Natural killer cell (primary cell): Measurements from ENCODE around the gene PRCP. TPM values are rescaled to one million over a fixed set of nuclear protein-coding genes. Genes with fewer than 3 reads are reported as not detected.

Experiments
- ATAC-seq, 3 donors: fragments of 150-1000 bp in 2 of 3; fragments of 200-7000 bp in 1 of 3; cut with Tn5 transposase; 1 replicate in 1 of 3; 2 replicates in 2 of 3; pipeline ENCODE4 v1.10.0; 2021; ENCODE audit warnings: mild to moderate bottlenecking in 2 of 3, moderate library complexity in 2 of 3
- DNase-seq, 2 donors: peaks; one replicate each; pipeline versions ENCODE4 v3.0.0 to v3.0.0-alpha.2; 2013 to 2021; ENCODE audit warnings: mixed read lengths in 1 of 2
- H3K27ac ChIP-seq: one replicate; pipeline ENCODE4 v1.5.1; 2013; ENCODE audit warnings: mild to moderate bottlenecking, low read length
- H3K27me3 ChIP-seq: one replicate; pipeline ENCODE4 v1.6.1; 2013; ENCODE audit warnings: low read length; ENCODE audit not compliant: control insufficient read depth, insufficient read depth
- H3K36me3 ChIP-seq: one replicate; pipeline ENCODE4 v1.6.1; 2013; ENCODE audit warnings: low read length; ENCODE audit not compliant: control insufficient read depth, insufficient read depth
- H3K4me1 ChIP-seq: one replicate; pipeline ENCODE4 v1.6.1; 2013; ENCODE audit warnings: low read length; ENCODE audit not compliant: control insufficient read depth, insufficient read depth
- H3K4me3 ChIP-seq: one replicate; pipeline ENCODE4 v1.5.1; 2013; ENCODE audit warnings: low read length
- H3K9me3 ChIP-seq: one replicate; pipeline ENCODE4 v1.6.1; 2013; ENCODE audit warnings: low read length; ENCODE audit not compliant: control insufficient read depth, insufficient read depth
- H3K27ac Mint-ChIP-seq, 2 donors: one replicate each; pipeline ENCODE4 v1.8.0; 2022; ENCODE audit warnings: mild to moderate bottlenecking in 2 of 2, mixed read lengths in 2 of 2, moderate library complexity in 1 of 2
- H3K27me3 Mint-ChIP-seq, 2 donors: one replicate each; pipeline ENCODE4 v1.8.0; 2022; ENCODE audit warnings: low read depth in 2 of 2, mixed read lengths in 2 of 2
- H3K36me3 Mint-ChIP-seq: one replicate; pipeline ENCODE4 v1.8.0; 2022; ENCODE audit warnings: mixed read lengths
- H3K4me1 Mint-ChIP-seq, 2 donors: one replicate each; pipeline ENCODE4 v1.8.0; 2022; ENCODE audit warnings: mixed read lengths in 2 of 2
- H3K4me3 Mint-ChIP-seq: one replicate; pipeline ENCODE4 v1.8.0; 2022; ENCODE audit warnings: mild to moderate bottlenecking, moderate library complexity, mixed read lengths
- H3K9me3 Mint-ChIP-seq, 2 donors: one replicate each; pipeline ENCODE4 v1.8.0; 2022; ENCODE audit warnings: mixed read lengths in 2 of 2
- CTCF ChIP-seq: fragments of 200-600 bp; IDR thresholded peaks from one replicate; pipeline ENCODE4 v1.8.0; 2022; ENCODE audit warnings: antibody characterized with exemption
- WGBS: methylation state at CpG from one replicate; pipeline ENCODE4 v1.1.7; 2013; ENCODE audit warnings: missing lambda C conversion rate; ENCODE audit not compliant: insufficient coverage; 5-methylcytosine and 5-hydroxymethylcytosine counted together
- intact Hi-C: fragments of 100-400 bp; cut with micrococcal nuclease; formaldehyde crosslinking; loops from one replicate; pipeline ENCODE4 v1.14.2; 2022
- total RNA-seq, 4 donors: library from RNA; stranded (reverse); fragments of 120-200 nt in 1 of 4; gene quantifications; one replicate each; pipeline versions ENCODE4 v1.2.3 to v1.2.4, GENCODE V29; 2013 to 2022

The PRCP gene
- total RNA-seq, 3 donors from 2014 or later (not counting 1 experiment from before 2014, with no cell fraction given), result 28.1 to 30.0 (median 30.0) TPM

- TF ChIP-seq CTCF, result no peak
- peaks cover 6 to 10% of the 10 kb centered on the region in 2 donors for H3K4me1 Mint-ChIP-seq
- intact Hi-C loops, result no loop called here
- Histone ChIP-seq H3K36me3 (no peaks in the 10 kb centered on the region), H3K4me1 (no peaks in the 10 kb centered on the region), H3K9me3 (no peaks in the 10 kb centered on the region), H3K4me3 (no peak overlapping the region), H3K27me3 (no peaks in the 10 kb centered on the region), H3K27ac (no peak overlapping the region)
- H3K36me3 Mint-ChIP-seq, result no peaks in the 10 kb centered on the region
- DNase-seq (no peak), ATAC-seq (no peak)
- H3K4me3 Mint-ChIP-seq, result no peak overlapping the region
- H3K27me3 Mint-ChIP-seq, result no peaks in the 10 kb centered on the region
- H3K27ac Mint-ChIP-seq, result no peak overlapping the region
- no CpG with 5 or more reads among the region's 3 CpGs for WGBS
- H3K9me3 Mint-ChIP-seq, result no peaks in the 10 kb centered on the region
Measured at GRCh38 chr11:82930229-82930628, 30.0 kb upstream of the PRCP start.

GRCh38 chr11:82929121-82929520 lies 28.9 kb upstream of the PRCP start:
- no peak for TF ChIP-seq CTCF
- DNase-seq (no peak), ATAC-seq (no peak)
- Histone ChIP-seq H3K9me3 (no peaks in the 10 kb centered on the region), H3K36me3 (no peaks in the 10 kb centered on the region), H3K4me1 (no peaks in the 10 kb centered on the region), H3K27ac (no peak overlapping the region), H3K4me3 (no peak overlapping the region), H3K27me3 (no peaks in the 10 kb centered on the region)
- Mint-ChIP-seq H3K27me3 (no peaks in the 10 kb centered on the region), H3K27ac (no peak overlapping the region), H3K4me3 (no peak overlapping the region), H3K36me3 (no peaks in the 10 kb centered on the region), H3K9me3 (no peaks in the 10 kb centered on the region), H3K4me1 (peaks cover 6 to 10% of the 10 kb centered on the region in 2 donors)
- intact Hi-C loops, result loop anchor here (5.0 kb wide), 1 partner anchor 43 kb away; no protein-coding TSS in a partner anchor
- WGBS, result 97% methylated on average over 6 of the region's 10 CpGs

GRCh38 chr11:82927264-82927880 lies 27.1 kb upstream of the PRCP start:
- ATAC-seq, result peak; percentile 73 to 98 (median 86)
- Histone ChIP-seq H3K27ac (no peak overlapping the region), H3K4me1 (no peaks in the 10 kb centered on the region), H3K27me3 (no peaks in the 10 kb centered on the region), H3K9me3 (no peaks in the 10 kb centered on the region), H3K4me3 (no peak overlapping the region), H3K36me3 (no peaks in the 10 kb centered on the region)
- H3K9me3 Mint-ChIP-seq, result no peaks in the 10 kb centered on the region
- H3K27me3 Mint-ChIP-seq, result no peaks in the 10 kb centered on the region
- peaks cover 6 to 14% of the 10 kb centered on the region in 2 donors for H3K4me1 Mint-ChIP-seq
- intact Hi-C loops, result loop anchor here (1.0 to 5.0 kb wide), 2 partner anchors 21 to 45 kb away; no protein-coding TSS in a partner anchor
- H3K36me3 Mint-ChIP-seq, result no peaks in the 10 kb centered on the region
- no peak overlapping the region for H3K4me3 Mint-ChIP-seq
- TF ChIP-seq CTCF, result peak; percentile 93
- peak in 1 of 2 donors; percentile 84 for DNase-seq
- peak overlapping the region; percentile 37 to 42 for H3K27ac Mint-ChIP-seq
